BE2C (cell line): ENCODE data around the gene CCDC88C.

Experiments used
- DNase-seq: peaks from one replicate; pipeline ENCODE4 v3.0.0-alpha.2; 2020
- H3K27me3 ChIP-seq: fragments of 250-450 bp; sonication (Bioruptor Pico); 2 replicates; pipeline ENCODE4 v1.5.1; 2020; ENCODE audit warnings: mild to moderate bottlenecking
- H3K36me3 ChIP-seq: fragments of 250-450 bp; sonication (Bioruptor Pico); 2 replicates; pipeline ENCODE4 v1.5.1; 2020; ENCODE audit warnings: mild to moderate bottlenecking
- H3K4me1 ChIP-seq: fragments of 250-450 bp; sonication (Bioruptor Pico); 2 replicates; pipeline ENCODE4 v1.5.1; 2020
- H3K4me3 ChIP-seq: 2 replicates; pipeline ENCODE4 v1.5.1; 2011; ENCODE audit warnings: low read depth, low read length
- H3K9me3 ChIP-seq: fragments of 250-450 bp; sonication (Bioruptor Pico); 2 replicates; pipeline ENCODE4 v1.5.1; 2020
- CTCF ChIP-seq: IDR thresholded peaks from 2 replicates; pipeline ENCODE4 v1.5.1; 2012; ENCODE audit warnings: mild to moderate bottlenecking, low read depth, low read length

CCDC88C gene

GRCh38 chr14:91303924-91304229 lies 113.7 kb downstream of the CCDC88C start:
- Histone ChIP-seq H3K4me3 (no peak overlapping the region), H3K9me3 (no peaks in the 10 kb centered on the region), H3K4me1 (peaks cover 3% of the 10 kb centered on the region), H3K27me3 (no peaks in the 10 kb centered on the region), H3K36me3 (no peaks in the 10 kb centered on the region)
- DNase-seq = no peak
- TF ChIP-seq CTCF = no peak

GRCh38 chr14:91303091-91303923 lies 114.3 kb downstream of the CCDC88C start:
- Histone ChIP-seq H3K36me3 (no peaks in the 10 kb centered on the region), H3K27me3 (no peaks in the 10 kb centered on the region), H3K4me1 (peaks cover 3% of the 10 kb centered on the region), H3K9me3 (no peaks in the 10 kb centered on the region), H3K4me3 (no peak overlapping the region)
- TF ChIP-seq CTCF = no peak
- peak; percentile 94 for DNase-seq

GRCh38 chr14:91302391-91302790 lies 115.2 kb downstream of the CCDC88C start:
- no peak for TF ChIP-seq CTCF
- Histone ChIP-seq H3K9me3 (no peaks in the 10 kb centered on the region), H3K4me3 (no peak overlapping the region), H3K4me1 (peaks cover 3% of the 10 kb centered on the region), H3K27me3 (no peaks in the 10 kb centered on the region), H3K36me3 (no peaks in the 10 kb centered on the region)
- DNase-seq = no peak

DNA sequence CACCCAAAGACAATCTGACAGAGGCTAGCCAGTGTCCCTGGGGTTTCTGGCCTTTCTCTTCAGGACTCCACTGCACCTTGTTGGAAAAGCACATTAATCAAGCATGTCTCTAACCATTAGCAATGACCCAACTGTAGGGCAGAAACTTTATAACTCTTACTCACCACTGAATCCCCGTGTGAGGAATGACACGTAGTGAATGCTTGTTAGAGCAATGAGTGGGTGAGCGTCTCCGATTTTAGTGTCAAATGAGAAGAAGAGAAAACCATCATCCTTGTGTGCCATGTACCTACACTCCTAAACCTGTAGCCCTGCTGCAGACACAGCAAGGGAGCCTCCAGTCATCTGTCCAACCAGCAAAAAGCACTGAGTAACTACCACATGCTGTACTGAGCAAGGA lies 116.7 kb downstream of the CCDC88C start:
- no peaks in the 10 kb centered on the region for H3K36me3 ChIP-seq
- H3K4me3 ChIP-seq = no peak overlapping the region
- H3K27me3 ChIP-seq = no peaks in the 10 kb centered on the region
- no peak for DNase-seq
- TF ChIP-seq CTCF = no peak
- H3K9me3 ChIP-seq = no peaks in the 10 kb centered on the region
- H3K4me1 ChIP-seq = peaks cover 3% of the 10 kb centered on the region

DNA sequence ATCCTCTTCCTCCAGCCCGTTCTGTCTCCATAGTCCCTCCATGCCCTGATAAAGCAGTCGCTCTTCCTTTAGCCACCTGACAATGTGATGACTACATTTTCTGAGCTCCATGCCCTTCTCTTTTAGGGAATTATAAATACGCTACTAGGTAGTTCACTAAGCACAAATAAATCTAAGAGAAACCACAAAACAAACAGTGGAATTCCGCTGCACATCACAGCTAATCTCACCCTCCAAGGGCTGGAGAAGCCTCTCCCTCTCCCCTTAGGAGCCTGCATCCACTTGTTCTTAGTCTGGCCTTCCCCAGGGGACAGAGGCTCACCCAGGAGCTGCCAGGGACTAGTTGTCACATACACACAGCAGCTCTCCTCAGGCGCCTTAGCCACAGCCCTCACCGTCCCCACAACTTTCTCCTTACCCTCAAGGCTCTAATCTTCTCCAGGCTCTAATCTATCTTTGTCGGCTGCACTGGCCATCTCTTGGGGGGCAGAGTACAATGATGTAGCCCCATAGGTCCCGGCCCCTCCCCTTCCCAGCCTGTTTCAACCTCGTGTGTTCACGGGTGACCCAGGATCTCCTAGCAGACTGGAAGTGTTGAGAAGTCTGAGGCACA lies 117.2 kb downstream of the CCDC88C start:
- H3K36me3 ChIP-seq = no peaks in the 10 kb centered on the region

More for the DNA sequence above, 117.2 kb downstream of the CCDC88C start:
- H3K4me1 ChIP-seq = peaks cover 3% of the 10 kb centered on the region
- H3K4me3 ChIP-seq = no peak overlapping the region
- TF ChIP-seq CTCF = no peak
- no peaks in the 10 kb centered on the region for H3K9me3 ChIP-seq
- no peak for DNase-seq
- H3K27me3 ChIP-seq = no peaks in the 10 kb centered on the region
